DLD1 (cell line): ENCODE results near the gene PTPN4.

ENCODE experiments used
- in situ Hi-C: cut with HindIII; loops from 2 replicates; pipeline ENCODE4 v1.10.0; 2017; ENCODE audit warnings: low sequenced_read_pairs

Gene PTPN4

GRCh38 chr2:119760237-119760955 lies 674 bp downstream of the PTPN4 start:
- in situ Hi-C loops = no loop called here

GRCh38 chr2:119760956-119761275 lies 1.2 kb downstream of the PTPN4 start:
- in situ Hi-C loops = no loop called here

GRCh38 chr2:119764832-119765231 lies 5.1 kb downstream of the PTPN4 start:
- in situ Hi-C loops = no loop called here

- in situ Hi-C loops = no loop called here
Measured at GRCh38 chr2:119765433-119766002, 5.8 kb downstream of the PTPN4 start.

GRCh38 chr2:119766944-119767343 lies 7.2 kb downstream of the PTPN4 start:
- in situ Hi-C loops = no loop called here

GRCh38 chr2:119768742-119769141 lies 9.0 kb downstream of the PTPN4 start:
- in situ Hi-C loops = no loop called here

- in situ Hi-C loops = no loop called here
Measured at GRCh38 chr2:119769645-119770044, 9.9 kb downstream of the PTPN4 start.

GRCh38 chr2:119771331-119771730 lies 11.6 kb downstream of the PTPN4 start:
- in situ Hi-C loops = no loop called here

- in situ Hi-C loops = no loop called here
Measured at GRCh38 chr2:119772128-119772527, 12.4 kb downstream of the PTPN4 start.

- in situ Hi-C loops = no loop called here
Measured at GRCh38 chr2:119772767-119773166, 13.0 kb downstream of the PTPN4 start.

GRCh38 chr2:119774026-119774425 lies 14.3 kb downstream of the PTPN4 start:
- in situ Hi-C loops = no loop called here

- in situ Hi-C loops = no loop called here
Measured at GRCh38 chr2:119775102-119775501, 15.4 kb downstream of the PTPN4 start.

- in situ Hi-C loops = no loop called here
Measured at GRCh38 chr2:119782308-119783027, 22.7 kb downstream of the PTPN4 start.

- in situ Hi-C loops = no loop called here
Measured at GRCh38 chr2:119784876-119785275, 25.2 kb downstream of the PTPN4 start.

- in situ Hi-C loops = no loop called here
Measured at GRCh38 chr2:119786295-119786694, 26.6 kb downstream of the PTPN4 start.

GRCh38 chr2:119788752-119789151 lies 29.0 kb downstream of the PTPN4 start:
- in situ Hi-C loops = no loop called here

GRCh38 chr2:119790466-119790865 lies 30.7 kb downstream of the PTPN4 start:
- in situ Hi-C loops = no loop called here

- in situ Hi-C loops = no loop called here
Measured at GRCh38 chr2:119792907-119793312, 33.2 kb downstream of the PTPN4 start.

- in situ Hi-C loops = no loop called here
Measured at GRCh38 chr2:119794237-119794636, 34.5 kb downstream of the PTPN4 start.

GRCh38 chr2:119795309-119796303 lies 35.9 kb downstream of the PTPN4 start:
- in situ Hi-C loops = no loop called here

GRCh38 chr2:119800376-119800902 lies 40.7 kb downstream of the PTPN4 start:
- in situ Hi-C loops = no loop called here
